Measurements from ENCODE around the gene SLC43A2. TPM values are rescaled to one million over a fixed set of nuclear protein-coding genes. Genes with fewer than 3 reads are reported as not detected.

The SLC43A2 gene
- total and polyA plus RNA-seq, 2 of the 13 experiments (the other 11 are each of a cell fraction or from before 2014, with no cell fraction given) = 7.3 to 20.0 TPM

- TF ChIP-seq, protein P1, sequence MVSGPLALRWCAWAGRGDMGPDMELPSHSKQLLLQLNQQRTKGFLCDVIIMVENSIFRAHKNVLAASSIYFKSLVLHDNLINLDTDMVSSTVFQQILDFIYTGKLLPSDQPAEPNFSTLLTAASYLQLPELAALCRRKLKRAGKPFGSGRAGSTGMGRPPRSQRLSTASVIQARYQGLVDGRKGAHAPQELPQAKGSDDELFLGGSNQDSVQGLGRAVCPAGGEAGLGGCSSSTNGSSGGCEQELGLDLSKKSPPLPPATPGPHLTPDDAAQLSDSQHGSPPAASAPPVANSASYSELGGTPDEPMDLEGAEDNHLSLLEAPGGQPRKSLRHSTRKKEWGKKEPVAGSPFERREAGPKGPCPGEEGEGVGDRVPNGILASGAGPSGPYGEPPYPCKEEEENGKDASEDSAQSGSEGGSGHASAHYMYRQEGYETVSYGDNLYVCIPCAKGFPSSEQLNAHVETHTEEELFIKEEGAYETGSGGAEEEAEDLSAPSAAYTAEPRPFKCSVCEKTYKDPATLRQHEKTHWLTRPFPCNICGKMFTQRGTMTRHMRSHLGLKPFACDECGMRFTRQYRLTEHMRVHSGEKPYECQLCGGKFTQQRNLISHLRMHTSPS (CRISPR knock-in tag; IDR thresholded peaks at IDR 0.05; ENCODE audit: low read depth) = peak; percentile 59; the same call in 1 of the 2 replicates
- TF ChIP-seq, protein P2, sequence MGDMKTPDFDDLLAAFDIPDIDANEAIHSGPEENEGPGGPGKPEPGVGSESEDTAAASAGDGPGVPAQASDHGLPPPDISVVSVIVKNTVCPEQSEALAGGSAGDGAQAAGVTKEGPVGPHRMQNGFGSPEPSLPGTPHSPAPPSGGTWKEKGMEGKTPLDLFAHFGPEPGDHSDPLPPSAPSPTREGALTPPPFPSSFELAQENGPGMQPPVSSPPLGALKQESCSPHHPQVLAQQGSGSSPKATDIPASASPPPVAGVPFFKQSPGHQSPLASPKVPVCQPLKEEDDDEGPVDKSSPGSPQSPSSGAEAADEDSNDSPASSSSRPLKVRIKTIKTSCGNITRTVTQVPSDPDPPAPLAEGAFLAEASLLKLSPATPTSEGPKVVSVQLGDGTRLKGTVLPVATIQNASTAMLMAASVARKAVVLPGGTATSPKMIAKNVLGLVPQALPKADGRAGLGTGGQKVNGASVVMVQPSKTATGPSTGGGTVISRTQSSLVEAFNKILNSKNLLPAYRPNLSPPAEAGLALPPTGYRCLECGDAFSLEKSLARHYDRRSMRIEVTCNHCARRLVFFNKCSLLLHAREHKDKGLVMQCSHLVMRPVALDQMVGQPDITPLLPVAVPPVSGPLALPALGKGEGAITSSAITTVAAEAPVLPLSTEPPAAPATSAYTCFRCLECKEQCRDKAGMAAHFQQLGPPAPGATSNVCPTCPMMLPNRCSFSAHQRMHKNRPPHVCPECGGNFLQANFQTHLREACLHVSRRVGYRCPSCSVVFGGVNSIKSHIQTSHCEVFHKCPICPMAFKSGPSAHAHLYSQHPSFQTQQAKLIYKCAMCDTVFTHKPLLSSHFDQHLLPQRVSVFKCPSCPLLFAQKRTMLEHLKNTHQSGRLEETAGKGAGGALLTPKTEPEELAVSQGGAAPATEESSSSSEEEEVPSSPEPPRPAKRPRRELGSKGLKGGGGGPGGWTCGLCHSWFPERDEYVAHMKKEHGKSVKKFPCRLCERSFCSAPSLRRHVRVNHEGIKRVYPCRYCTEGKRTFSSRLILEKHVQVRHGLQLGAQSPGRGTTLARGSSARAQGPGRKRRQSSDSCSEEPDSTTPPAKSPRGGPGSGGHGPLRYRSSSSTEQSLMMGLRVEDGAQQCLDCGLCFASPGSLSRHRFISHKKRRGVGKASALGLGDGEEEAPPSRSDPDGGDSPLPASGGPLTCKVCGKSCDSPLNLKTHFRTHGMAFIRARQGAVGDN (CRISPR knock-in tag; IDR thresholded peaks at IDR 0.05) = peak; percentile 29
- TF ChIP-seq TGIF2 (CRISPR knock-in tag; IDR thresholded peaks at IDR 0.05) (no peak), ZFP41 (CRISPR knock-in tag; IDR thresholded peaks at IDR 0.05; ENCODE audit: borderline replicate concordance) (no peak), SMAD3 (CRISPR knock-in tag; IDR thresholded peaks at IDR 0.05) (no peak), SRSF1 (optimal IDR thresholded peaks at IDR 0.05; ENCODE audit: low read depth, low read length) (peak; percentile 54)
- TF ChIP-seq, protein P3, sequence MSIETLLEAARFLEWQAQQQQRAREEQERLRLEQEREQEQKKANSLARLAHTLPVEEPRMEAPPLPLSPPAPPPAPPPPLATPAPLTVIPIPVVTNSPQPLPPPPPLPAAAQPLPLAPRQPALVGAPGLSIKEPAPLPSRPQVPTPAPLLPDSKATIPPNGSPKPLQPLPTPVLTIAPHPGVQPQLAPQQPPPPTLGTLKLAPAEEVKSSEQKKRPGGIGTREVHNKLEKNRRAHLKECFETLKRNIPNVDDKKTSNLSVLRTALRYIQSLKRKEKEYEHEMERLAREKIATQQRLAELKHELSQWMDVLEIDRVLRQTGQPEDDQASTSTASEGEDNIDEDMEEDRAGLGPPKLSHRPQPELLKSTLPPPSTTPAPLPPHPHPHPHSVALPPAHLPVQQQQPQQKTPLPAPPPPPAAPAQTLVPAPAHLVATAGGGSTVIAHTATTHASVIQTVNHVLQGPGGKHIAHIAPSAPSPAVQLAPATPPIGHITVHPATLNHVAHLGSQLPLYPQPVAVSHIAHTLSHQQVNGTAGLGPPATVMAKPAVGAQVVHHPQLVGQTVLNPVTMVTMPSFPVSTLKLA (IDR thresholded peaks at IDR 0.05) = no peak
Observed at GRCh38 chr17:1580979-1581676, 47.5 kb downstream of the SLC43A2 start (continued).

Measured in HepG2 (cell line).